ENCODE results near the gene KCNQ1. TPM values are rescaled to one million over a fixed set of nuclear protein-coding genes. Genes with fewer than 3 reads are reported as not detected.

Gene KCNQ1
- total and polyA plus RNA-seq, 2 donors (not counting 1 experiment from before 2014, with no cell fraction given), result 21.5 to 28.8 TPM

DNA sequence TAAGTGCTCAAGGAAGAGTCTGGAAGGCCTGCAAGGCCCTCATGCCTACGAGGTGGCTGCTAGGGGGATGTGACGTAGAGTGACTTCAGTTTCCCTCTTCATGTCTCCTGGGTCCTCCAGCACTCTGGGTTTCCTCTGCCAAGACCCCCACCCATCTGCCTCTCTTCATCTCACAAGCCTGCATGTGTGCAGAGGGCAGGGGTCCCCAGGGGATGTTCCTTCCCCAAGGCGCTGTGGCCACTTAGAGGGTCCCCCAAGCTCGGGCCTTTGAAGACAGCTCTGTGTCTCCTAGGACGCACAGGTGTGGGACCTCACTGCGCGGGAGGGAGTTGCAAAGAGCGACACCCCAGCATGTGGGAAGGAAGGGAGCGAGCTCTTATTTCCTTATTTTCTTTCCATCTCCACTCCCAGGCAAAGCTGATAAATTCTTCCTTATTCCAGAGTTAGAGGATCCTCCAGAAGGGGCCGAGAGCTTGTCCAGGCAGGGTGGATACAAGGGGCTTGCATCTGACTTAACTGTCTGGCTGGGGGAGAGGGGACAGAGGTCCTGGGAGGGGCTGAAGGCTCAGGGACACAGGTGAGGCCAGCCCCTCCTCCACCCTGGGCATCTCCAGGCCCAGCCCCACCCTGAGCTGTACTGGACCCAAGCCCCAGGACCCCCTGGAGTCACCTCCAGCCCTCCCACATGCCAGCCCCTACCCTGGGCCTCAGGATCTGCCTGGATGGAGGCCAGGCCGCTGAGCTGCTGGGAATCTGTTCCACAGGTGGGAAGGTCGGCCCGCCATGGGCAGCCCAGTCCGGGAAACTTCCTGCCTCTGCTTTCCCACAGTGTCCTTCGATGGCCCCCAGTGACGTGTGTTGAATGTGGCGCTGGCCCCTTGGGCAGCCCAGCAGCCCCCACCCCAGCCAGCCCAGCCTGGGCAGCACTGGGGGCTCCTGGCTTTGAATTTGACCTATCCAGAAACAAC is 314.7 kb downstream of the KCNQ1 start:
- no peak overlapping the region for H3K27ac Mint-ChIP-seq
- H3K9me3 Mint-ChIP-seq (ENCODE audit: insufficient read depth), result peaks cover 2% of the 10 kb centered on the region
- ChIA-PET CTCF (no interaction called here), POLR2A (no interaction called here)
- intact Hi-C loops (cut with micrococcal nuclease), result no loop called here
- H3K4me3 Mint-ChIP-seq, result no peak overlapping the region
- no peaks in the 10 kb centered on the region for H3K4me1 Mint-ChIP-seq
- Histone ChIP-seq H3K4me2 (replicated peaks; ENCODE audit: low read depth, low read length, poor library complexity, severe bottlenecking) (no peak overlapping the region), H3K9me3 (ENCODE audit: control extremely low read depth in 1 of 3, control insufficient read depth in 2 of 3, insufficient read depth in 1 of 3, low read length in 2 of 3) (peaks cover 0 to 16% (median 8%) of the 10 kb centered on the region in 3 donors), H3K9ac (ENCODE audit: low read length) (no peak overlapping the region), H3K4me3 (ENCODE audit: control extremely low read depth in 1 of 5, extremely low read depth in 1 of 5, insufficient read depth in 1 of 5, low read depth in 2 of 5, low read length in 4 of 5) (no peak overlapping the region), H3K4me1 (ENCODE audit: control insufficient read depth in 2 of 2, insufficient read depth in 2 of 2, low read length in 2 of 2) (no peaks in the 10 kb centered on the region), H3K36me3 (replicated peaks in 1 of 2; ENCODE audit: control extremely low read depth in 1 of 2, control insufficient read depth in 1 of 2, extremely low read depth in 1 of 2, insufficient read depth in 2 of 2, low read length in 1 of 2) (no peaks in the 10 kb centered on the region), H2AFZ (ENCODE audit: insufficient read depth, low read depth, low read length, poor library complexity, severe bottlenecking) (no peak overlapping the region), H3K27me3 (replicated peaks in 1 of 4; ENCODE audit: control extremely low read depth in 1 of 4, control insufficient read depth in 3 of 4, insufficient read depth in 4 of 4, low read length in 3 of 4) (no peaks in the 10 kb centered on the region), H3K79me2 (ENCODE audit: control insufficient read depth, insufficient read depth, low read length) (no peaks in the 10 kb centered on the region), H3K27ac (ENCODE audit: low read length in 2 of 2) (no peak overlapping the region), H4K20me1 (ENCODE audit: control insufficient read depth, insufficient read depth, low read length, poor library complexity, severe bottlenecking) (no peaks in the 10 kb centered on the region)
- H3K27me3 Mint-ChIP-seq, result no peaks in the 10 kb centered on the region
- WGBS (ENCODE audit: insufficient coverage), result 83% methylated on average over 9 of the region's 17 CpGs
- TF ChIP-seq, protein P1, sequence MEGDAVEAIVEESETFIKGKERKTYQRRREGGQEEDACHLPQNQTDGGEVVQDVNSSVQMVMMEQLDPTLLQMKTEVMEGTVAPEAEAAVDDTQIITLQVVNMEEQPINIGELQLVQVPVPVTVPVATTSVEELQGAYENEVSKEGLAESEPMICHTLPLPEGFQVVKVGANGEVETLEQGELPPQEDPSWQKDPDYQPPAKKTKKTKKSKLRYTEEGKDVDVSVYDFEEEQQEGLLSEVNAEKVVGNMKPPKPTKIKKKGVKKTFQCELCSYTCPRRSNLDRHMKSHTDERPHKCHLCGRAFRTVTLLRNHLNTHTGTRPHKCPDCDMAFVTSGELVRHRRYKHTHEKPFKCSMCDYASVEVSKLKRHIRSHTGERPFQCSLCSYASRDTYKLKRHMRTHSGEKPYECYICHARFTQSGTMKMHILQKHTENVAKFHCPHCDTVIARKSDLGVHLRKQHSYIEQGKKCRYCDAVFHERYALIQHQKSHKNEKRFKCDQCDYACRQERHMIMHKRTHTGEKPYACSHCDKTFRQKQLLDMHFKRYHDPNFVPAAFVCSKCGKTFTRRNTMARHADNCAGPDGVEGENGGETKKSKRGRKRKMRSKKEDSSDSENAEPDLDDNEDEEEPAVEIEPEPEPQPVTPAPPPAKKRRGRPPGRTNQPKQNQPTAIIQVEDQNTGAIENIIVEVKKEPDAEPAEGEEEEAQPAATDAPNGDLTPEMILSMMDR (IDR thresholded peaks at IDR 0.05), result no peak
- TF ChIP-seq EZH2 (IDR thresholded peaks at IDR 0.05; ENCODE audit: borderline replicate concordance, insufficient read depth, low read depth, low read length, poor library complexity, severe bottlenecking), result no peak
- ATAC-seq (ENCODE audit: low read depth), result no peak
- no peak for DNase-seq

DNA sequence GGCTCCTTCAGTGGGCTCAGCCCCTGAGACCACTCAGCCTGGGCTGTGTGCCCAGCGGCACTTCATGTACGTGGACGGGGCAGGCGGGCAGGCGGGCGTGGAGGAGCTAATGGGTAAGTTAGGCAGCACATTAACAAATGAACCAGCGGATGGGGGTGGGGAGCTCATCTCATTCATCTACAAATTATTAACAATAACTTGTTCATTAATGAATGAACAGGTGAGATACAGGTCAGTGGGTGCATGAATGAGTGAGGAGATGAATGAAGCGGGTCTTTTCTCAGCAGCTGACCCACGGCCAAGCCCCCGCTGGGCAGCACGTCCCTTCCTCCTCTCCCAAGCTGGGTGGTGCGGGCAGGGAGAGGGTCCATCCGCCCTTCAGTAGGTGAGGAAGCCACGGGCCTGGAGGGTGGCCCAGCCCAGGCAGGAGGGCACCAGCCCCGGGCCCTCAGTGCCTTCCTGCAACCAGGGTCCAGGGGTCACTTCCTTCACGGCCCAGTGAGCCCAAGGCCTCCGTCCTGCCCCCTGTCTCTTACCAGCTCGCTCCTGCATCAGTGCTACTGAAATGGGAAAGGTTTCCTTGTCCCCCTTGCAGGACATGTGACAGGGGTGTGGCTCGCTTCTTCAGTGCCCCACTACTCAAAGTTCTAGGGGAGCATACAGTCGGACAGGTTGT is 315.5 kb downstream of the KCNQ1 start:
- Histone ChIP-seq H2AFZ (ENCODE audit: insufficient read depth, low read depth, low read length, poor library complexity, severe bottlenecking) (no peak overlapping the region), H3K36me3 (replicated peaks in 1 of 2; ENCODE audit: control extremely low read depth in 1 of 2, control insufficient read depth in 1 of 2, extremely low read depth in 1 of 2, insufficient read depth in 2 of 2, low read length in 1 of 2) (no peaks in the 10 kb centered on the region), H3K4me2 (replicated peaks; ENCODE audit: low read depth, low read length, poor library complexity, severe bottlenecking) (no peak overlapping the region), H3K79me2 (ENCODE audit: control insufficient read depth, insufficient read depth, low read length) (no peaks in the 10 kb centered on the region), H3K27ac (ENCODE audit: low read length in 2 of 2) (no peak overlapping the region), H3K9me3 (ENCODE audit: control extremely low read depth in 1 of 3, control insufficient read depth in 2 of 3, insufficient read depth in 1 of 3, low read length in 2 of 3) (peaks cover under 1 to 9% (median 5%) of the 10 kb centered on the region in 3 donors), H3K4me3 (ENCODE audit: control extremely low read depth in 1 of 5, extremely low read depth in 1 of 5, insufficient read depth in 1 of 5, low read depth in 2 of 5, low read length in 4 of 5) (no peak overlapping the region), H3K9ac (ENCODE audit: low read length) (no peak overlapping the region), H3K4me1 (ENCODE audit: control insufficient read depth in 2 of 2, insufficient read depth in 2 of 2, low read length in 2 of 2) (no peaks in the 10 kb centered on the region), H3K27me3 (replicated peaks in 1 of 4; ENCODE audit: control extremely low read depth in 1 of 4, control insufficient read depth in 3 of 4, insufficient read depth in 4 of 4, low read length in 3 of 4) (no peaks in the 10 kb centered on the region), H4K20me1 (ENCODE audit: control insufficient read depth, insufficient read depth, low read length, poor library complexity, severe bottlenecking) (no peaks in the 10 kb centered on the region)
- H3K4me1 Mint-ChIP-seq, result no peaks in the 10 kb centered on the region
- no peak for ATAC-seq (ENCODE audit: low read depth)
- H3K27ac Mint-ChIP-seq, result no peak overlapping the region
- CTCF ChIA-PET, result no interaction called here
- 93% methylated on average over 13 of the region's 20 CpGs for WGBS (ENCODE audit: insufficient coverage)
- intact Hi-C loops (cut with micrococcal nuclease), result no loop called here
- no peak overlapping the region for H3K4me3 Mint-ChIP-seq
- POLR2A ChIA-PET, result no interaction called here
- DNase-seq, result no peak
- no peaks in the 10 kb centered on the region for H3K27me3 Mint-ChIP-seq
- peaks cover 2% of the 10 kb centered on the region for H3K9me3 Mint-ChIP-seq (ENCODE audit: insufficient read depth)
- TF ChIP-seq, protein P1 (IDR thresholded peaks at IDR 0.05), result no peak
- no peak for TF ChIP-seq EZH2 (IDR thresholded peaks at IDR 0.05; ENCODE audit: borderline replicate concordance, insufficient read depth, low read depth, low read length, poor library complexity, severe bottlenecking)

All from B cell (primary cell).